Neural crest cell (in vitro differentiated cells): ENCODE data around the gene PHF14. TPM values are rescaled to one million over a fixed set of nuclear protein-coding genes. Genes with fewer than 3 reads are reported as not detected.
A peak's percentile ranks its signal among the peaks of the same experiment; 100 is the strongest.

Experiments used
- DNase-seq: peaks from one replicate; pipeline ENCODE4 v3.0.0; 2021; ENCODE audit warnings: low read depth, mixed read lengths, low spot score
- H3K27ac Mint-ChIP-seq: one replicate; pipeline ENCODE4 v1.8.0; 2021; ENCODE audit warnings: mild to moderate bottlenecking, mixed read lengths; ENCODE audit not compliant: unreplicated experiment
- H3K27me3 Mint-ChIP-seq: 2 replicates; pipeline ENCODE4 v1.8.0; 2021; ENCODE audit warnings: low read depth, mild to moderate bottlenecking, mixed read lengths
- H3K36me3 Mint-ChIP-seq: 2 replicates; pipeline ENCODE4 v1.8.0; 2021; ENCODE audit warnings: low read depth, mild to moderate bottlenecking, mixed read lengths
- H3K4me1 Mint-ChIP-seq: 2 replicates; pipeline ENCODE4 v1.8.0; 2021; ENCODE audit warnings: mixed read lengths
- H3K4me3 Mint-ChIP-seq: one replicate; pipeline ENCODE4 v1.8.0; 2021; ENCODE audit warnings: mild to moderate bottlenecking, mixed read lengths
- H3K9me3 Mint-ChIP-seq: 2 replicates; pipeline ENCODE4 v1.8.0; 2021; ENCODE audit warnings: mixed read lengths
- total RNA-seq: library from RNA; stranded (reverse); gene quantifications from 2 replicates; pipeline ENCODE4 v1.2.1, GENCODE V29; 2021
- TF ChIP-seq, protein P1 (sequence below): fragments of 200-600 bp; sonication (generic); conservative IDR thresholded peaks from 2 replicates; pipeline ENCODE4 v1.5.0; 2021; ENCODE audit warnings: antibody characterized with exemption, mild to moderate bottlenecking

Gene PHF14
- total RNA-seq, 1 donor from 2014 or later = 75.9 TPM

- Mint-ChIP-seq H3K4me3 (no peak overlapping the region), H3K27me3 (no peaks in the 10 kb centered on the region), H3K9me3 (no peaks in the 10 kb centered on the region), H3K27ac (peak overlapping the region; percentile 35), H3K36me3 (peaks cover 24% of the 10 kb centered on the region), H3K4me1 (no peaks in the 10 kb centered on the region)
- TF ChIP-seq, protein P1, sequence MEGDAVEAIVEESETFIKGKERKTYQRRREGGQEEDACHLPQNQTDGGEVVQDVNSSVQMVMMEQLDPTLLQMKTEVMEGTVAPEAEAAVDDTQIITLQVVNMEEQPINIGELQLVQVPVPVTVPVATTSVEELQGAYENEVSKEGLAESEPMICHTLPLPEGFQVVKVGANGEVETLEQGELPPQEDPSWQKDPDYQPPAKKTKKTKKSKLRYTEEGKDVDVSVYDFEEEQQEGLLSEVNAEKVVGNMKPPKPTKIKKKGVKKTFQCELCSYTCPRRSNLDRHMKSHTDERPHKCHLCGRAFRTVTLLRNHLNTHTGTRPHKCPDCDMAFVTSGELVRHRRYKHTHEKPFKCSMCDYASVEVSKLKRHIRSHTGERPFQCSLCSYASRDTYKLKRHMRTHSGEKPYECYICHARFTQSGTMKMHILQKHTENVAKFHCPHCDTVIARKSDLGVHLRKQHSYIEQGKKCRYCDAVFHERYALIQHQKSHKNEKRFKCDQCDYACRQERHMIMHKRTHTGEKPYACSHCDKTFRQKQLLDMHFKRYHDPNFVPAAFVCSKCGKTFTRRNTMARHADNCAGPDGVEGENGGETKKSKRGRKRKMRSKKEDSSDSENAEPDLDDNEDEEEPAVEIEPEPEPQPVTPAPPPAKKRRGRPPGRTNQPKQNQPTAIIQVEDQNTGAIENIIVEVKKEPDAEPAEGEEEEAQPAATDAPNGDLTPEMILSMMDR = no peak
- no peak for DNase-seq
Observed at GRCh38 chr7:11026452-11027359, 53.0 kb downstream of the PHF14 start.

DNA sequence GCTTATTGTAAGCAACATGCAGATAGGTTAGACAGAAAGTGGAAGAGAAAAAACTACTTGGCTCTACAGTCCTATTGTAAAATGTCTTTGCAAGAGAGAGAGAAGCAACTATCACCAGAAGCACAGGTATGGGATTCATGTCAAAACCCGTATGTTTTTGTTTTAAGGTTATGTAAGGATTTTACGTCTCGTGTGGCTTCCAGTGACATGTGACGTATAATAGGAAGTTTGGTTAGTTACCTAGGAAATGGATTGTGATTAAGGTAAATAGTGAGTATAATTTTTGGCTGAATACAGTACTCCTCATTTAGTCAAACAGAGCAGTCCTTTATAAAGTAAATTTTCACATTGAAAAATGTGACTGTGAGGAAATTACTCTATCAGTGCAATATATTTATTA lies 62.0 kb downstream of the PHF14 start:
- DNase-seq = no peak
- no peaks in the 10 kb centered on the region for H3K4me1 Mint-ChIP-seq
- no peak overlapping the region for H3K4me3 Mint-ChIP-seq
- H3K9me3 Mint-ChIP-seq = no peaks in the 10 kb centered on the region
- TF ChIP-seq, protein P1 = no peak
- H3K27ac Mint-ChIP-seq = no peak overlapping the region
- H3K27me3 Mint-ChIP-seq = no peaks in the 10 kb centered on the region
- H3K36me3 Mint-ChIP-seq = peaks cover 15% of the 10 kb centered on the region

DNA sequence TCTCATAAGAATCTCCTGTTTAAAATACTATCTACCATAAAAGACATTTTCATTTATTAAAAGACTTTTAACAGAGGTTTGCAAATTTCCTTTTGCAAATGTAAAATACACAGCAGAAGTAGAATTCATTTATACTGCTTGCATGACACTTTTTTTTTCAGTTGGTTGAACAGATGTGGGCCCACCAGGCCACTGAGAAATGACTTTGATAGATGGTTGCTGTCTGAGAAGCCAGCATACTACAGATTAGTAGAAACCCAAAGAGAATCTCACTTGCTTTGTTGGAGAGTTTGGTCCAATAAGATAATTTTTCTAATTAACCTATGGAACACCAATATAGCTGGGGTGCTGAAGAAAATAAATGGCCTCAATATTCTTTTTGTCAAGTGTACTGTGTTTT lies 66.3 kb downstream of the PHF14 start:
- peaks cover 27% of the 10 kb centered on the region for H3K36me3 Mint-ChIP-seq
- TF ChIP-seq, protein P1 = no peak
- peaks cover 10% of the 10 kb centered on the region for H3K4me1 Mint-ChIP-seq
- H3K9me3 Mint-ChIP-seq = no peaks in the 10 kb centered on the region
- no peaks in the 10 kb centered on the region for H3K27me3 Mint-ChIP-seq
- no peak overlapping the region for H3K27ac Mint-ChIP-seq
- no peak overlapping the region for H3K4me3 Mint-ChIP-seq
- no peak for DNase-seq

DNA sequence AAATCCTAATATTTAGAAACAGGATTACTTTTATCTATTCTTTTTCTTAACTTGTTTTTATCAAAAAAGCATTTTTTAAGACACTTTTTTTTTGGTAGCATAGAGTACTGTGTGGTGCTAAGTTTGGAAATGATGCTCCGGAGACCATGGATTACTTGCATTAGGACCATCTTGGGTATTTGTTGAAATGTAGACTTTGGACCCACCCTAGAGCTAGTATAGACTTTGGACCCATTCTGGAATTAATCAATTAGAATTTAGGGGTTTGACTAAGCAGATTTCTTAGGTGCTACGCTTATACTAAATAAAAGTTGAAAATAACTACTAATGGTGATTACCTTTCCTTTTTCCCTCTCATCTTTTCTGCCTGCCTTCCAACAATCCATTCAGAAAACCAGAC lies 80.4 kb downstream of the PHF14 start:
- peaks cover 15% of the 10 kb centered on the region for H3K4me1 Mint-ChIP-seq
- no peak for DNase-seq
- peaks cover 7% of the 10 kb centered on the region for H3K36me3 Mint-ChIP-seq
- H3K27me3 Mint-ChIP-seq = no peaks in the 10 kb centered on the region
- TF ChIP-seq, protein P1 = no peak
- no peak overlapping the region for H3K27ac Mint-ChIP-seq
- no peak overlapping the region for H3K4me3 Mint-ChIP-seq
- no peaks in the 10 kb centered on the region for H3K9me3 Mint-ChIP-seq

DNA sequence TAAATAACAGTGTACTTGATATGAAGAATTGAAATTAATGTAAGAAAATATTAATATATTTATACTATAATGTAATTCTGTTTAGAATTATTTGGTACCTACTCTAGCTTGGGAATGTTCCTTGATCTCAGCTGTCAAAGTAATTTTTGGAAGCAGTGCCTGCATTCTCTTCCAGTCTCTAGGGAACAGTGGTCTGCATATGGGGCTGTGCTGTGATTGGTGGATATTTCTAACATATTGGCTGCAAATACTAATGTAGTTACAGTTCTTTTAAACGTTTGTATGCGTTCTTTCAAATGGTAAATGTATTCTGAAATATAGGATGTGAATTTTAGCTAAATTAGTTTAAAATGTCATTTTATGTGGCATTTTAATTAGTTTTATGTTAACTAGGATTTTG lies 87.2 kb downstream of the PHF14 start:
- Mint-ChIP-seq H3K9me3 (no peaks in the 10 kb centered on the region), H3K27me3 (no peaks in the 10 kb centered on the region), H3K27ac (no peak overlapping the region), H3K4me3 (no peak overlapping the region), H3K4me1 (peaks cover 35% of the 10 kb centered on the region), H3K36me3 (peaks cover 8% of the 10 kb centered on the region)
- TF ChIP-seq, protein P1 = no peak
- DNase-seq = no peak
